HG03025 (cell line): ENCODE measurements around the gene GP9.
"Not testable (repeated sequence)": the region's sequence is repeated elsewhere in the genome, so short reads cannot be mapped to it uniquely, and the experiment has no call there.

Source experiments
- ATAC-seq: cut with Tn5 transposase; IDR thresholded peaks from one replicate; pipeline ENCODE4 v1.9.1; 2021; ENCODE audit warnings: mild to moderate bottlenecking, moderate library complexity; ENCODE audit not compliant: unreplicated experiment, low FRiP score

Gene GP9

DNA sequence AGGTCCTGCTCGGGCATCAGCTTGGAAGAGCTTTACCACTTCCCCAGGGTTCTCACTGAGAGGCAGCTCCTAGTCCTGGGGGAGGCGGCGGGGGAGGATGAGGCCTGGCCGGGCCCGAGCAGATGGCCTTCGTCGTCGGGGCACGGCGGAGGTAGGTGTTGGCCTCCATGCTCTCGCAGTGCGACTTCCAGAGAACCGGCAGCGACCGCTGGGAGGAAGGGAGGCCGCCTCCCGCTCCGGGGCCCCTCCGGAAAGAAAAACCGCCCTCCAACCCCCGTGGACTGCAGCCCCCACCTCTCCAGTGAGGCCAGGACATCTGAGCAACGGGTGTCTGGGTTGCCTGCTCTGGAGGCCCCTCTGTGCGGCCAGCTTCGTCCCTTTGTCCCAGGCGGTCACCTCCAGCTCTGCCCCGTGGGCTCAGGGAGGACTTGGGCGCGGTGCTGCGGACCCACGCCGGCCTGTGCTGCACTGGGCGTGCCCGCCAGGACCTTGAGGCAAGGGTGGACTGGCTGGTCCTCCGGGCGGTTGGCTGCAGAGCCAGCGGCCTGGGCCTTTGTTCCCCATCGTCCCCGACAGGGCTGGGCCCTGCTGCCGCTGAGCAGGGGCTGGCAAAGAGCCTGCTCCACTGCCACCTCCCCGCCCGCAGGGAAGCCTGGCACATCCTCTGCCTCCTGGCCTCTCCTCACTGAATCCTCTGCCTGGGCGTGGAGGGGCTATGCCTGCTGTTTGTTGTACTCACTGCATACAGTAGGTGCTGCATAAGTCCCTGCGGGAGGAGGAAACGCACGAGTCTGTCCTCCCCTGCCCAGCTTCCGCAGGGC is 13.6 kb upstream of the GP9 start:
- ATAC-seq, result no peak

GRCh38 chr3:129047553-129047839 is 13.1 kb upstream of the GP9 start:
- ATAC-seq, result no peak

GRCh38 chr3:129050556-129051295 is 9.9 kb upstream of the GP9 start:
- no peak for ATAC-seq

DNA sequence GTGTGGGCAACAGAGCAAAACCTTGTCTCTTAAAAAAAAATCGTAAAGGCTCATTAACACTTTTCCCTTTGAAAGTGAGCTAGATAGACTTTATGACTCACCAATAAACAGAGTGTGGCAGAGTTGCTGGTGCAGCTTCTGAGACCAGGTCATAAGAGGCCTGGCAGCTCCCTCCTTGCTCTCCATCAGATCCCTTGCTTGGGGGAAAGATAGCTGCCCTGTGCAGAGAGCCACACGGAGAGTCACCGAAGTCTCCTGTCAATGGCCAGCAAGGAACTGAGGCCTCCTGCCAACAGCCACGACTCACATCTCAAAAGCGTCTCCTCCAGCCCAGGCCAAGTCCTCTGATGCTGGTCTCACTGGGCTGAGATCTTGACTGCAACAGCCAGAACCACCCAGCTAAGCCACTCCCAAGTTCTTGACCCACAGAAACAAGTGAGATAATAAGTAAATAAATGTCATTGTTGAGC is 8.7 kb upstream of the GP9 start:
- no peak for ATAC-seq

- ATAC-seq, result no peak
Measured at GRCh38 chr3:129052675-129053074, 7.9 kb upstream of the GP9 start.

DNA sequence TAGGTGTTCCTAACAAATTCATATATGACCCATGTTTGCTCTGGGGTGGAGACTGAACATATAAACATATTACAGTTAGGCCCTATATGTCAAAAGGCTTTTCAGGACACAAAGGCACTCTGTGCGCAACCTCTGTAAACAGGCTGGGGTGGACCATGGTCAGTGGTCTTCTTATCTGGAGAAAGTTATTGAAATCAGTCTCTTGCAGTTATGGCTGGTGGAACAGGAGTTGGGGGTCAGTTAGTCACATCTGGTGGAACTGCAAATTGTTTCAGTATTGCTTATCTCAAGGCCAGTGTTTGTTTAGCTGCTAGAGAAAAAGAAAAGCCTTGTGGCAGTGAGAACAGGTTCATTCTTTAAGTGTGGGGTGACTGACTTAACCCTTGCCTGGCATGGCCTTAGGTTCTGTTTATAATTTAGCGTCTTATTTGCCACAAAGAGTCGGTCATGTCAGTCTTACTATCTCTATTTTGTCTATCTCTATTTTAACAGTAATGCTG is 5.9 kb upstream of the GP9 start:
- ATAC-seq, result no peak

DNA sequence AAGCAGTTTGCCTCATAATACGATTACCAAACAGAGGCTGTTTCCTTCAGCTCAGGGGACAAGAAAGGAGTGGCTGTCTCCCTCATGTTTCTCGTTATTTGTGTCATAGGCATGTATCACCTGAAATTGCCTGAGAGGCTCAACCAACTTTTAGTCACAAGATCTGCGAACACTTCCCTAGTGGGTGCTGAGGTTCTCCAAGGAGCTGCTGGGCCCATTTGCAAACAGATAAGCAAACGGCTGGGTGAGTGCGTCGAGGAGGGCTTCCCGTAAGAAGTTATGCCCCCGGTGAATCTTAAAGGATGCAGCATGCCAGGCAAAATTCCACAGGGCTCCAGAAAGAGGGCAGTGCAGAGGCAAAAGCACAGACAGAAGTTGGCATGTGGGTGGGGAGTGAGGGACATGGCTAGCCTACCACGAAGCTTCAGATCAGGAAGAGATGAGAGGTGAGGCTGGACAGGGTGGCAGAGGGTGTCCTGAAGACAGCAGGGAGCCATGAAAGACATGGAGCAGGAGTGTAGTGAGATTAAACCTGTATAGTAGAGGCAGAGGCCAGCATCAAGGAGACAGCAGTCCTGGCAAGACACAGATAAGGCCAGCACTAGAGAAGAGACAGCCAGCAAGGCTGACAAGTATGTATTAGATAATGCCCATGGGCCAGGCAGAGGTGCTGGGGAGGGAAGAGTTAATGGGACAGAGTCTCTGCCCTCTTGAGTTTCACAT is 4.0 kb upstream of the GP9 start:
- no peak for ATAC-seq

DNA sequence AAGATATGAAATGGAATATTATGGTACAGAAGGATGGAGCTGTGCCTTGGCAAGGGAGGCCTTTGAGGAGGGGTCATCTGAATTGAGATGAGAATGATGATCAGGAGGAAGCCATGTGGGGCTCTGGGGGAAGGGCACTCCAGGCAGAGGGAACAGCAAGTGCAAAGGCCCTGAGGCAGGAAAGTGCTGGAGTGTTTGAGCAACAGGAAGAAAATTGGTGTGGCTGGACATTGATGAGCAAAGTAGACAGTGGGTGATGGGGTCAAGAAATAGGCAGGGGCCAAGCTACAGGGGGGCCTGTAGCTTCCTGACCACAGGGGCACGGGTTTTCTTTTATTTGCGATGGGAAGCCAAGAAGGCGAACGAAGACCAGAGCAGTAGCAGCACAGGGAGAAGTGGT is 3.3 kb upstream of the GP9 start:
- no peak for ATAC-seq

GRCh38 chr3:129058441-129059200 is 2.0 kb upstream of the GP9 start:
- no peak for ATAC-seq

- ATAC-seq, result no peak
Measured at GRCh38 chr3:129059311-129059958, 1.1 kb upstream of the GP9 start.

GRCh38 chr3:129061023-129061887 is 676 bp downstream of the GP9 start:
- ATAC-seq, result no peak

GRCh38 chr3:129061888-129062834 is 1.6 kb downstream of the GP9 start:
- ATAC-seq, result no peak

DNA sequence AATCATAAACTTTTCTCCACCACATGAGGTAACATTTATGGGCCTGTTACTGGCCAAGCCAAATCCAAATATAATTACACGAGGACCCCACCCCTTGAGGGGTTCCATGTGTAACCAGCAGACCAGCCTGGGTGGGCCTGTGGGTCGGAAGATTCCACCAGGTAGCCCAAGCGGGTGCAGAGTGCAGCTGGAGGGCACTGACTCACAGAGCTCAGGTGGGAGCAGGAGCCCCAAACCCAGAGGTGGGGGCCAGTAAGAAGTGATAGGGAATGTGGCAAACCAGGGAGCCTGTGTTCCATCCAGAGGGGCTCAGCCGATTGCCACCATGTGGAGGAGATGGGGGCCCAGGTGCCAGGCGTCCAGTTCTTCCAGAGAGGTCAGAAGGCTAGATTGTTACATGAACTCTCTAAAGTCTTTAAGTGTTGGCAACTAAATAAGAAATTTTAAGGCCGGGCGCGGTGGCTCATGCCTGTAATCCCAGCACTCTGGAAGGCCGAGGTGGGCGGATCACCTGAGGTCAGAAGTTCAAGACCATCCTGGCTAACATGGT is 2.6 kb downstream of the GP9 start:
- ATAC-seq, result no peak

GRCh38 chr3:129063841-129064482 is 3.4 kb downstream of the GP9 start:
- ATAC-seq, result no peak

GRCh38 chr3:129065016-129065719 is 4.6 kb downstream of the GP9 start:
- ATAC-seq, result no peak

- no peak for ATAC-seq
Measured at GRCh38 chr3:129065720-129066073, 5.1 kb downstream of the GP9 start.

DNA sequence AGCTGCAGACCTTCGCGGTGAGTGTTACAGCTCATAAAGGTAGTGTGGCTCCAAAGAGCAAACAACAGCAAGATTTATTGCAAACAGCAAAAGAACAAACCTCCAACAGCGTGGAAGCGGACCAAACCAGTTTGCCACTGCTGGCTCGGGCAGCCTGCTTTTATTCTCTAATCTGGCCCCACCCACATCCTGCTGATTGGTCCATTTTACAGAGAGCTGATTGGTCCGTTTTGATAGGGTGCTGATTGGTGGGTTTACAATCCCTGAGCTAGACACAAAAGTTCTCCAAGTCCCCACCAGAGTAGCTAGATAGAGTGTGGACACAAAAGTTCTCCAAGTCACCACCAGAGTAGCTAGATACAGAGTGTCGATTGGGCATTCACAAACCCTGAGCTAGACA is 7.1 kb downstream of the GP9 start:
- not testable (repeated sequence) for ATAC-seq
